GM19468 (cell line): Measurements from ENCODE around the gene ANOS1.
"Not testable (repeated sequence)": the region's sequence is repeated elsewhere in the genome, so short reads cannot be mapped to it uniquely, and the experiment has no call there.

Experiments used
- ATAC-seq: cut with Tn5 transposase; IDR thresholded peaks from one replicate; pipeline ENCODE4 v1.9.1; 2021; ENCODE audit warnings: mild to moderate bottlenecking, moderate library complexity, moderate number of reproducible peaks; ENCODE audit not compliant: unreplicated experiment; ENCODE audit errors: extremely low read depth

ANOS1 gene

DNA sequence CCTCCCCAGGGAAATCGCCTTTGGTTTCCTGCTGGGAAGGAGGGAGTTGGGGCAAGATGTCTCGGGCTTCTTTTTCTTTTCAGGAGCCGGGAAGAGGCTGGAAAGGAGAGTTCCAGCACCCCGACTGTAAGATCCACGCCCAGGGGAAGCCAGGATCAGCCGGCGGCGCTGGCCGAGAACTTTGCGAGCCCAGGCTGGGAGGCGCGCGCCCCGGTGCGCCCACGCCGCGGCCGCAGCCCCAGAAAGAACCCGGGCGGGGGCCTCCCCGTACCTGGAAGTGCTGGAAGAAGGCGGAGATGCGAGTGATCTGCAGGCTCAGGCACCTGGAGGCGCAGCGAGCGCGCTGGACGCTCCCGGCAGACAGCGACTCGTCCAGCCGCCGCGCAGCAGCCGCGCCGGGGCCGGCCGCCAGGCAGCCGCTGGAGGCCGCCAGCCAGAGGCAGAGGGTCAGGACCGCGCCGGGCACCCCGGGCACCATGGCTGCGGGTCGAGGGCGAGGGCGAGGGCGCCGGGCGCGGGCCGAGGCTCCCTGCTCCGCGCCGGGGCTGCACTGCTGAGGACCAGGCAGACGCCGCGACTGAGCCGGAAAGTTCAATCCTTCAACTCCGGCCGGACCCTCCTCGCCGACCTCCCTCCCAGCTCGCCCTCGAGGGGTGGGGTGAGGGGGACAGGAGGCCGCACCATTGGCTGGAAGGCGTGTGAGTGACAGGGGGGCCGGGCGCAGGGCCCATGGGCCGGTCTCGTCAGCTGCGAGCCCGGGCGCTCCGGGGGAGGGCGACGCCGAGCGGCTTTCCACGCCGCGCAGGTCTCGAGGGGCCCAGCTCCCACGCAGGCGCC is at the start of gene ANOS1:
ANOS1 (minus strand) TSS at position 579 of the 837 bp plus-strand sequence; CDS start at position 478, 101 bp downstream.
- ATAC-seq: no peak

DNA sequence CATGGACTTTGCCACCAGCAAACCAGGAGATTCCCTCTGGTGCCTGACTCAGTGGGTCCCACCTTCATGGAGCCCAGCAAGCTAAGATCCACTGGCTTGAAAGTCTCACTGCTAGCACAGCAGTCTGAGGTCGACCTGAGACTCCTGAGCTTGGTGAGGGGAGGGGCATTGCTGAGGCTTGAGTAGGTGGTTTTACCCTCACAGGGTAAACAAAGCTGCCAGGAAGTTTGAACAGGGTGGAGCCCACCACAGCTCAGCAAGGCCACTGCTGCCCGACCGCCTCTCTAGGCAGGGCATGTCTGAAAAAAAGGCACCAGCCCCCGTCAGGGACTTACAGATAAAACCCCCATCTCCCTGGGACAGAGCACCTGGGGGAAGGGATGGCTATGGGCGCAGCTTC is 41.2 kb upstream of the ANOS1 start:
- ATAC-seq: no peak

DNA sequence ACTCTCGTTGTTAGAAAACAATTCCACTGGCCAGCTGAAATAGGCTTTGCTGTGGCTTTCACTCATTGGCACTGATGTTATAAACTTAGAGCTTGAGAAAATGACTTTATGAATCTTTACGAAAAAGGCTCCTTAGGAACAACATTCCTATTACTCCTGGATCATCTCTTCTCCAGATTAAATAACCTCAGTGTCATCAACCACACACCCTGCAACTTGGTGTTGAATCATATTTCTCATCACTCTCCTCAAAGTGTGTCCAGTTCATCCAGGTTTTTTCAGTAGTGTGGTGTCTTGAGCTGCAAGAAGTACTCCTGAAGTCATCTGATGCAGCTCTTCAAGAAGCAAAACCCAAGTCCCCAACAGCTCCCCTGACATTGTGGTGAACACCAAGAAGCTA is 28.1 kb upstream of the ANOS1 start:
- no peak for ATAC-seq

- not testable (repeated sequence) for ATAC-seq
Measured at GRCh38 chrX:8758706-8759105, 26.8 kb upstream of the ANOS1 start.

DNA sequence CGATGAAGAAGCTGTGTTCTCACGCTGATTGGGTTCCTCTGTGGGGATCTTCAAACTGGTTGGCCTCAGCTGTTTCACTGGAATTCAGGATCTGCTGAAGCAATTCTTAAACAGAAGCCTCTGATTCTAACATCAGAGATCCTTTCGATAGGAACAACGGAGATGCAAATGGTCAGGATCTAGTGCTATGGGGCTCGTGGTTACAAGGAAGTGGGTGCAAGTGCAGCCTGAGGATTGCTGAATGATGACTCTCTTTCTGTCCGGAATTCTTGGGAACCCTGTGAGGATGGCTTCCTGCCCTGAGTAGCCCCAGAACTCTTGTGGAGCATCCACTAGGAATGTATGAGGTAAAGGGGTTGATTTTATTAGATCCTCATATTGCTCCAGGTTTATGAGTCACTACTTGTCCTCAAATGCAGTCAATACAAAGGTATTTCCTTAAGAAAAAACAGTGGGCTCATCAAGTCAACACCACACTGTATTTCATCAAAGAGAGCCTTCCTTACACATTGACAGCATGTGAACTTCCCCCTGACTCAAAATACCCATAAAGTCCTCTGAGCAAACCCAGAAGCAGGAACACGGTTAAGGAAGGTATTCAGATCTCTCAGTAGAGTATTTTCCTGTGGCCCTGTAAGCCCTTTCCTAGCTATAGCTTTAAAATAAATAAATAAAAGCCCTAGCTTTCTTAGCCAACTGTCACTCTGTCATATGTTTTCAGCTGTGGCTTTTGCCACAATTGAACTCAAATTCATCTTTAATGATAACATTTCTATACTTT is 25.9 kb upstream of the ANOS1 start:
- ATAC-seq: not testable (repeated sequence)

- no peak for ATAC-seq
Measured at GRCh38 chrX:8755813-8756212, 23.9 kb upstream of the ANOS1 start.

- no peak for ATAC-seq
Measured at GRCh38 chrX:8755116-8755515, 23.2 kb upstream of the ANOS1 start.

GRCh38 chrX:8749697-8750096 is 17.8 kb upstream of the ANOS1 start:
- no peak for ATAC-seq

- ATAC-seq: no peak
Measured at GRCh38 chrX:8748855-8749254, 16.9 kb upstream of the ANOS1 start.

- no peak for ATAC-seq
Measured at GRCh38 chrX:8743126-8743732, 11.3 kb upstream of the ANOS1 start.

GRCh38 chrX:8741981-8742380 is 10.0 kb upstream of the ANOS1 start:
- ATAC-seq: no peak

DNA sequence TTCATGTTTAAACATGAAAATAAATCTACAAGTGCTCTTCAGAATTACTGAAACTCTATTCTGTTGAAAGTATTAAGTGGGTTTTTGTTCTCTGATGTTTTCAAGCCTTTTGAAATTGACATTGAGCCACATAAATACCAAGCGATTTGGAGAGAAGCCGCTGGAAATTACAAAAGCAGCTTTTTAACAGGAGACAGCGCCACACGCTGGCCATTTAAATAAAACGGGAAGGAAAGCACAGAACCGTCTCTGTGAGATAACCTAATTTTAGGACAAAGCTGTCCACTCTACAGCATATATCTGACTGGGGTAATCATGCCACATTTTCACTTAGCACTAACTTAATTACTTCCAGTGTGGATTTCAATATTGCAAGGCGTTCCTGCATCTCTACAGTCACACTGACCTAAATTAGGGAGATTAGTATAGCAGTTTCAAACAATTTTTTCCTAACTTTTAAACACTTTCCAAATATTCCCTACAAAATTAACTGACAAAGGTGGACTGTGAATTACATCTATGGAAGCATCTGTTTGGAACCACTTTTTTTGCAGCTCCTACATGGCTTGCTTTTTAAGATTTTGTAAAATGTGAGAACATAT is 6.8 kb upstream of the ANOS1 start:
- ATAC-seq: no peak

DNA sequence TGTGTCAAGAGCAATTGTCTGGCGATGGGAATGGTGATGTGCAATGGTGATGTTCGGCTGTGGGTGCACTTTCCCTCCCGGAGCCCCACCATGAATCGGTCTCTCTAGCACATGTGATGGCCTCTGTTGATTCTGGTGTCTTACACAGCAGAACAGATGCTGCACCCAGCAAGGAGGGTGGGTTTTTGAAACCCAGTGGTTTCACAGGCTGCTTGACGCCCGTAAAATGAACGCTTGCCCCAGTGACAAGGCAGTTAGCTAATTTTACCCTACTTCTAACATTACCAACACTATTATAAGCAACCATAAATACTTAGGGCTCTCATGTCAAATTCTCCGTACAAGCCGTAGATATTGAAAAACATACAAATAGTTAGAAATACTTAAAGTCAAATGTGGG is 5.9 kb upstream of the ANOS1 start:
- ATAC-seq: no peak

GRCh38 chrX:8730812-8731558 is 952 bp downstream of the ANOS1 start:
- no peak for ATAC-seq

GRCh38 chrX:8729811-8730210 is 2.1 kb downstream of the ANOS1 start:
- no peak for ATAC-seq

- no peak for ATAC-seq
Measured at GRCh38 chrX:8728932-8729535, 2.9 kb downstream of the ANOS1 start.

- ATAC-seq: no peak
Measured at GRCh38 chrX:8726031-8726652, 5.8 kb downstream of the ANOS1 start.

DNA sequence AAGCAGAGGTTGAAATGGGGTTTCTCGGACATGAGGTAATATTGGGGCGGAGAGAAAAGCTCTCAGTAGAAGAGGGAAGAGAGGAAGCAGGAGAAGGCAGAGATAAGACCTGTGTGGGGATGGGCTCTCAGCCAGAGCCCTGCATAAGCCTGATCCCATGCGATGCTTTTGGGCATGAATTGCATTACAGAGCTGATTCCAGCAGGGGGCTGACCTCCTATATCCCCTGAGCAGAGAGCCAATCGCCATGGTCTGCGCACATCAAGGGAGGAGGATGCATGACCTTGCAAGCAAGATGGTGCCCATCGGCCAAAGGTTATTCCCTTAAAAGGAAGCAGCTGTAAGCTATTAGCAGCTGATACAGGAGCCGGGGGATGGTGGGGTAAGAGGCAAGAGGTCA is 7.6 kb downstream of the ANOS1 start:
- ATAC-seq: no peak

- ATAC-seq: no peak
Measured at GRCh38 chrX:8721536-8721935, 10.4 kb downstream of the ANOS1 start.
